Measurements from ENCODE around the gene TMEM200A.

- TF ChIP-seq EZH2 (IDR thresholded peaks at IDR 0.05; ENCODE audit: borderline replicate concordance, insufficient read depth, low read length, poor library complexity, severe bottlenecking), result no peak
- TF ChIP-seq CTCF (IDR thresholded peaks at IDR 0.05; ENCODE audit: poor library complexity, severe bottlenecking), result no peak
- no peak for TF ChIP-seq MXI1 (conservative IDR thresholded peaks at IDR 0.05; ENCODE audit: poor library complexity, severe bottlenecking)
- TF ChIP-seq POLR2AphosphoS5 (IDR thresholded peaks at IDR 0.05), result no peak
- no peak for TF ChIP-seq EP300 (conservative IDR thresholded peaks at IDR 0.05; ENCODE audit: poor library complexity, severe bottlenecking)
- TF ChIP-seq REST (IDR thresholded peaks at IDR 0.05; ENCODE audit: borderline replicate concordance), result no peak
- TF ChIP-seq SMC3 (conservative IDR thresholded peaks at IDR 0.05; ENCODE audit: poor library complexity), result no peak
- no peak for TF ChIP-seq TAF1 (IDR thresholded peaks at IDR 0.05; ENCODE audit: low read depth)
- TF ChIP-seq RAD21 (conservative IDR thresholded peaks at IDR 0.05), result no peak
Observed at GRCh38 chr6:130411481-130411880, 45.7 kb downstream of the TMEM200A start.

Measured in neural cell (in vitro differentiated cells).